HepG2 (cell line): ENCODE measurements around the gene APOM. TPM values are rescaled to one million over a fixed set of nuclear protein-coding genes. Genes with fewer than 3 reads are reported as not detected.
A peak's percentile ranks its signal among the peaks of the same experiment; 100 is the strongest.

ENCODE experiments used
- ADNP ChIP-seq: sonication (generic); formaldehyde crosslinking; IDR thresholded peaks from 2 replicates; pipeline ENCODE4 v1.4.0; 2020; ENCODE audit warnings: missing genetic modification reagents
- AHR ChIP-seq: IDR thresholded peaks from 2 replicates; pipeline ENCODE4 v1.6.1; 2018; ENCODE audit warnings: missing genetic modification reagents, missing compliant biosample characterization
- BHLHE40 ChIP-seq: IDR thresholded peaks from 2 replicates; pipeline ENCODE4 v1.6.1; 2011; ENCODE audit warnings: low read length, improper control_type of control experiment
- CBX2 ChIP-seq, 2 experiments: fragments of 200-600 bp in 1 of 2; sonication (generic); formaldehyde crosslinking in 1 of 2; IDR thresholded peaks; 2 replicates each; pipeline versions ENCODE4 v1.7.0 to v1.8.1; 2018 to 2022; ENCODE audit warnings: low read depth in 2 of 2, low read length in 1 of 2, mild to moderate bottlenecking in 1 of 2, missing genetic modification reagents in 1 of 2
- EEA1 ChIP-seq: sonication (generic); formaldehyde crosslinking; IDR thresholded peaks from 2 replicates; pipeline ENCODE4 v1.5.1; 2020; ENCODE audit warnings: mild to moderate bottlenecking, missing genetic modification reagents, borderline replicate concordance
- FOSL1 ChIP-seq: sonication (generic); formaldehyde crosslinking; IDR thresholded peaks from 2 replicates; pipeline ENCODE4 v1.9.0; 2021; ENCODE audit warnings: missing genetic modification reagents, borderline replicate concordance
- HDAC2 ChIP-seq: sonication (generic); formaldehyde crosslinking; IDR thresholded peaks from 2 replicates; pipeline ENCODE4 v1.4.0; 2020; ENCODE audit warnings: missing genetic modification reagents
- JUND ChIP-seq: sonication (generic); formaldehyde crosslinking; IDR thresholded peaks from 2 replicates; pipeline ENCODE4 v1.8.0; 2022; ENCODE audit warnings: mild to moderate bottlenecking, missing genetic modification reagents
- MAFG ChIP-seq: sonication (generic); formaldehyde crosslinking; IDR thresholded peaks from 2 replicates; pipeline ENCODE4 v1.5.1; 2020; ENCODE audit warnings: mild to moderate bottlenecking, missing genetic modification reagents
- MAFK ChIP-seq, 2 experiments: IDR thresholded peaks in 1 of 2; conservative IDR thresholded peaks in 1 of 2; 2 replicates each; pipeline ENCODE4 v1.6.1; 2011; ENCODE audit warnings: improper control_type of control experiment in 2 of 2, low read length in 2 of 2
- NPAS2 ChIP-seq: sonication (generic); formaldehyde crosslinking; IDR thresholded peaks from 2 replicates; pipeline ENCODE4 v1.8.0; 2022; ENCODE audit warnings: mild to moderate bottlenecking, missing genetic modification reagents, borderline replicate concordance
- RNF2 ChIP-seq: fragments of 450-650 bp; conservative IDR thresholded peaks from 2 replicates; pipeline ENCODE4 v1.6.1; 2016; ENCODE audit warnings: low read depth
- SALL1 ChIP-seq: sonication (generic); formaldehyde crosslinking; IDR thresholded peaks from 2 replicates; pipeline ENCODE4 v1.8.0; 2022; ENCODE audit warnings: mild to moderate bottlenecking, missing genetic modification reagents
- SRY ChIP-seq: sonication (generic); formaldehyde crosslinking; IDR thresholded peaks from 2 replicates; pipeline ENCODE4 v1.8.0; 2022; ENCODE audit warnings: mild to moderate bottlenecking, missing genetic modification reagents
- TAF1 ChIP-seq: sonication (generic); formaldehyde crosslinking; IDR thresholded peaks from 2 replicates; pipeline ENCODE4 v1.4.0; 2020; ENCODE audit warnings: missing genetic modification reagents
- TEAD2 ChIP-seq: sonication (generic); formaldehyde crosslinking; IDR thresholded peaks from 2 replicates; pipeline ENCODE4 v1.9.0; 2021; ENCODE audit warnings: missing genetic modification reagents
- ZBTB8A ChIP-seq: sonication (generic); formaldehyde crosslinking; IDR thresholded peaks from 2 replicates; pipeline ENCODE4 v1.4.0; 2020; ENCODE audit warnings: mild to moderate bottlenecking, low read depth, missing genetic modification reagents, borderline replicate concordance
- ZNF34 ChIP-seq: sonication (generic); formaldehyde crosslinking; IDR thresholded peaks from 2 replicates; pipeline ENCODE4 v1.4.0; 2020; ENCODE audit warnings: mild to moderate bottlenecking, missing genetic modification reagents, borderline replicate concordance
- ZNF530 ChIP-seq: sonication (generic); formaldehyde crosslinking; IDR thresholded peaks from 2 replicates; pipeline ENCODE4 v1.5.0; 2020; ENCODE audit warnings: low read depth, mild to moderate bottlenecking, missing genetic modification reagents
- ZNF569 ChIP-seq: sonication (generic); formaldehyde crosslinking; IDR thresholded peaks from 2 replicates; pipeline ENCODE4 v1.5.0; 2020; ENCODE audit warnings: mild to moderate bottlenecking, missing genetic modification reagents, moderate library complexity, borderline replicate concordance
- ZNF570 ChIP-seq: sonication (generic); formaldehyde crosslinking; IDR thresholded peaks from 2 replicates; pipeline ENCODE4 v1.4.0; 2020; ENCODE audit warnings: mild to moderate bottlenecking, missing genetic modification reagents, borderline replicate concordance
- ZNF619 ChIP-seq: sonication (generic); formaldehyde crosslinking; IDR thresholded peaks from 2 replicates; pipeline ENCODE4 v1.4.0; 2020; ENCODE audit warnings: mild to moderate bottlenecking, missing genetic modification reagents
- polyA plus RNA-seq, 8 experiments: library from polyadenylated mRNA; depleted of rRNA in 3 of 8; stranded (reverse) in 7 of 8; unstranded in 1 of 8; fragments of >200 nt; fragmentation: Illumina TruSeq in 4 of 8; extraction: Trizol in 4 of 8; gene quantifications; 2 replicates each; pipeline versions ENCODE4 v1.2.1 to v1.2.3, GENCODE V29; 2011 to 2016; ENCODE audit warnings: low read depth in 4 of 8, missing spikeins in 1 of 8, mixed read lengths in 1 of 8; ENCODE audit not compliant: insufficient read depth in 1 of 8
- total RNA-seq, 5 experiments: library from RNA; depleted of rRNA; stranded (reverse); fragments of >200 nt; fragmentation: Illumina TruSeq; extraction: Trizol; gene quantifications; 2 replicates each; pipeline ENCODE4 v1.2.3, GENCODE V29; 2016; ENCODE audit warnings: low read depth in 1 of 5
- TF ChIP-seq, protein P1 (sequence below): sonication (generic); formaldehyde crosslinking; IDR thresholded peaks from 2 replicates; pipeline ENCODE4 v1.4.0; 2020; ENCODE audit warnings: missing genetic modification reagents, borderline replicate concordance
- TF ChIP-seq, protein P2 (sequence below): sonication (generic); formaldehyde crosslinking; IDR thresholded peaks from 2 replicates; pipeline ENCODE4 v1.5.0; 2020; ENCODE audit warnings: mild to moderate bottlenecking, low read depth, missing genetic modification reagents, borderline replicate concordance
- TF ChIP-seq, protein P3 (sequence below): sonication (generic); formaldehyde crosslinking; IDR thresholded peaks from 2 replicates; pipeline ENCODE4 v1.8.1; 2023; ENCODE audit warnings: mild to moderate bottlenecking, missing genetic modification reagents
- TF ChIP-seq, protein P4 (sequence below): sonication (generic); formaldehyde crosslinking; IDR thresholded peaks from 2 replicates; pipeline ENCODE4 v1.4.0; 2020; ENCODE audit warnings: missing genetic modification reagents, borderline replicate concordance

The APOM gene
- total and polyA plus RNA-seq, 2 of the 13 experiments (the other 11 are each of a cell fraction or from before 2014, with no cell fraction given), result 98.2 to 1,140 TPM

DNA sequence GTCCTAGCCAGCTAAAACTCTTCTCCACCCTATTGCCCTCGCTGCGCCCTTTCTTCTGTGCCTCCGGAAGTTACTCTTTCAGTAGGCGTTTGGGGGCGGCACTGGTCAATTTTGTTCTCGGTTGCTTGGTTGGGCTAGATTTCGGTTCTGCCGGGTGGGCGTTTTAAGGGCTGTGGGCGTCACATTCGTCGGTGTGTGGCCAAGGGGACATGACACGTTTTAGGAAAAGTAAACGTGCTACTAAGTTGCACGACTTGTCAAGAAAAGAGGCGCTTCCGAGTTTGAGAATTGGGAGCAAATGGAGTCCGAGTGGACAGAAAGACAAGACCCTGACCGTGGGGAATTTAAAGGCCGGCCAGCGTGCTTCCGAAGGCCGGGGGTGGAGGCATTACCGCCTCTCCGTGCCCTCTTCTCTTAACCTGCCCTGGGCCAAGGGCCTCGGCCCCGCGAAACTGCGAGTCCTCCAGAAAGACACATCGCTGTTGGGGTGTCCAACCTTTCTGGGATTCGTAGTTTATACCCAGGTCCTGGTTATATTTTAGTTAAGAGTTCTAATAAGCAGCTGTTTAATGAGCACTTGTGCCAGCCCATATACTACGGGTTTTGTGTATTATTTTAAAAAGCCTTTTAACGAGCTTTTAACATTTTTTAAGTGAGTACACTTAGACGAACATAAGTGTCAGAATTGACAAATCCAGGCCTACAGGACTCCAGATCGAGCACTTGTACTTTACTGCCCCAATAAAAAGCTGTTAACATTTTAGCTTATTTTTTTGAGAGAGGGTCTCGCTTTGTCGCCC lies 2.6 kb upstream of the APOM start (continued):
- TF ChIP-seq CBX2 (IDR thresholded peaks at IDR 0.05; ENCODE audit: low read depth, low read length) (no peak), CBX2 (CRISPR knock-in tag; IDR thresholded peaks at IDR 0.05; ENCODE audit: low read depth) (no peak), ZNF530 (CRISPR knock-in tag) (no peak), NPAS2 (CRISPR knock-in tag) (no peak), BHLHE40 (no peak), MAFK (conservative IDR thresholded peaks at IDR 0.05 in 1 of 2, IDR thresholded peaks at IDR 0.05 in 1 of 2; ENCODE audit: low read length in 2 of 2) (no peak), RNF2 (no peak), MAFG (CRISPR knock-in tag) (no peak), TAF1 (peak; percentile 72; the same call in 1 of the 2 replicates), SALL1 (CRISPR knock-in tag) (peak; percentile 53), ZNF619 (CRISPR knock-in tag) (no peak), HDAC2 (peak; percentile 52; the same call in 1 of the 2 replicates), ADNP (CRISPR knock-in tag) (no peak), ZNF570 (no peak), ZNF34 (CRISPR knock-in tag) (no peak), EEA1 (CRISPR knock-in tag) (no peak), ZNF569 (CRISPR knock-in tag) (no peak), AHR (CRISPR knock-in tag) (no peak; the same call in 1 of the 2 replicates), FOSL1 (CRISPR knock-in tag) (no peak), ZBTB8A (CRISPR knock-in tag) (no peak; the same call in none of the 2 replicates), JUND (CRISPR knock-in tag) (no peak), TEAD2 (no peak), SRY (CRISPR knock-in tag) (peak; percentile 55; the same call in 1 of the 2 replicates)
- TF ChIP-seq, protein P1, sequence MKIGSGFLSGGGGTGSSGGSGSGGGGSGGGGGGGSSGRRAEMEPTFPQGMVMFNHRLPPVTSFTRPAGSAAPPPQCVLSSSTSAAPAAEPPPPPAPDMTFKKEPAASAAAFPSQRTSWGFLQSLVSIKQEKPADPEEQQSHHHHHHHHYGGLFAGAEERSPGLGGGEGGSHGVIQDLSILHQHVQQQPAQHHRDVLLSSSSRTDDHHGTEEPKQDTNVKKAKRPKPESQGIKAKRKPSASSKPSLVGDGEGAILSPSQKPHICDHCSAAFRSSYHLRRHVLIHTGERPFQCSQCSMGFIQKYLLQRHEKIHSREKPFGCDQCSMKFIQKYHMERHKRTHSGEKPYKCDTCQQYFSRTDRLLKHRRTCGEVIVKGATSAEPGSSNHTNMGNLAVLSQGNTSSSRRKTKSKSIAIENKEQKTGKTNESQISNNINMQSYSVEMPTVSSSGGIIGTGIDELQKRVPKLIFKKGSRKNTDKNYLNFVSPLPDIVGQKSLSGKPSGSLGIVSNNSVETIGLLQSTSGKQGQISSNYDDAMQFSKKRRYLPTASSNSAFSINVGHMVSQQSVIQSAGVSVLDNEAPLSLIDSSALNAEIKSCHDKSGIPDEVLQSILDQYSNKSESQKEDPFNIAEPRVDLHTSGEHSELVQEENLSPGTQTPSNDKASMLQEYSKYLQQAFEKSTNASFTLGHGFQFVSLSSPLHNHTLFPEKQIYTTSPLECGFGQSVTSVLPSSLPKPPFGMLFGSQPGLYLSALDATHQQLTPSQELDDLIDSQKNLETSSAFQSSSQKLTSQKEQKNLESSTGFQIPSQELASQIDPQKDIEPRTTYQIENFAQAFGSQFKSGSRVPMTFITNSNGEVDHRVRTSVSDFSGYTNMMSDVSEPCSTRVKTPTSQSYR, result no peak
- TF ChIP-seq, protein P2, sequence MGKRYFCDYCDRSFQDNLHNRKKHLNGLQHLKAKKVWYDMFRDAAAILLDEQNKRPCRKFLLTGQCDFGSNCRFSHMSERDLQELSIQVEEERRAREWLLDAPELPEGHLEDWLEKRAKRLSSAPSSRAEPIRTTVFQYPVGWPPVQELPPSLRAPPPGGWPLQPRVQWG (CRISPR knock-in tag), result no peak
- TF ChIP-seq, protein P3, sequence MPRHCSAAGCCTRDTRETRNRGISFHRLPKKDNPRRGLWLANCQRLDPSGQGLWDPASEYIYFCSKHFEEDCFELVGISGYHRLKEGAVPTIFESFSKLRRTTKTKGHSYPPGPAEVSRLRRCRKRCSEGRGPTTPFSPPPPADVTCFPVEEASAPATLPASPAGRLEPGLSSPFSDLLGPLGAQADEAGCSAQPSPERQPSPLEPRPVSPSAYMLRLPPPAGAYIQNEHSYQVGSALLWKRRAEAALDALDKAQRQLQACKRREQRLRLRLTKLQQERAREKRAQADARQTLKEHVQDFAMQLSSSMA (CRISPR knock-in tag), result no peak
- TF ChIP-seq, protein P4, sequence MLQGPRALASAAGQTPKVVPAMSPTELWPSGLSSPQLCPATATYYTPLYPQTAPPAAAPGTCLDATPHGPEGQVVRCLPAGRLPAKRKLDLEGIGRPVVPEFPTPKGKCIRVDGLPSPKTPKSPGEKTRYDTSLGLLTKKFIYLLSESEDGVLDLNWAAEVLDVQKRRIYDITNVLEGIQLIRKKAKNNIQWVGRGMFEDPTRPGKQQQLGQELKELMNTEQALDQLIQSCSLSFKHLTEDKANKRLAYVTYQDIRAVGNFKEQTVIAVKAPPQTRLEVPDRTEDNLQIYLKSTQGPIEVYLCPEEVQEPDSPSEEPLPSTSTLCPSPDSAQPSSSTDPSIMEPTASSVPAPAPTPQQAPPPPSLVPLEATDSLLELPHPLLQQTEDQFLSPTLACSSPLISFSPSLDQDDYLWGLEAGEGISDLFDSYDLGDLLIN, result no peak
